HepG2 (cell line): ENCODE results near the gene RINL. TPM values are rescaled to one million over a fixed set of nuclear protein-coding genes. Genes with fewer than 3 reads are reported as not detected.

Experiments used
- ATAD3A ChIP-seq: sonication (generic); formaldehyde crosslinking; IDR thresholded peaks from 2 replicates; pipeline ENCODE4 v1.4.0; 2020; ENCODE audit warnings: missing genetic modification reagents
- BCL3 ChIP-seq: sonication (generic); formaldehyde crosslinking; IDR thresholded peaks from 2 replicates; pipeline ENCODE4 v1.5.1; 2020; ENCODE audit warnings: mild to moderate bottlenecking, missing genetic modification reagents, moderate library complexity
- CENPX ChIP-seq: sonication (generic); formaldehyde crosslinking; IDR thresholded peaks from 2 replicates; pipeline ENCODE4 v1.9.0; 2021; ENCODE audit warnings: mild to moderate bottlenecking, missing genetic modification reagents, moderate library complexity
- ELF1 ChIP-seq: sonication (generic); formaldehyde crosslinking; IDR thresholded peaks from 2 replicates; pipeline ENCODE4 v1.4.0; 2020; ENCODE audit warnings: missing genetic modification reagents
- HCFC1 ChIP-seq: fragments of 150-350 bp; IDR thresholded peaks from 2 replicates; pipeline ENCODE4 v1.6.1; 2014; ENCODE audit warnings: low read depth, low read length
- PPARG ChIP-seq: conservative IDR thresholded peaks from 2 replicates; pipeline ENCODE4 v1.6.1; 2016; ENCODE audit warnings: missing biosample characterization, missing genetic modification reagents
- RELA ChIP-seq: sonication (generic); formaldehyde crosslinking; IDR thresholded peaks from 2 replicates; pipeline ENCODE4 v1.4.0; 2020; ENCODE audit warnings: missing genetic modification reagents
- RFXAP ChIP-seq: sonication (generic); formaldehyde crosslinking; IDR thresholded peaks from 2 replicates; pipeline ENCODE4 v1.4.0; 2020; ENCODE audit warnings: missing genetic modification reagents, borderline replicate concordance
- SAP130 ChIP-seq: IDR thresholded peaks from 2 replicates; pipeline ENCODE4 v1.6.1; 2016; ENCODE audit warnings: low read depth
- SOX6 ChIP-seq, 2 experiments: fragments of 450-650 bp in 1 of 2; sonication (generic) in 1 of 2; formaldehyde crosslinking in 1 of 2; IDR thresholded peaks; 2 replicates each; pipeline versions ENCODE4 v1.4.0 to v1.6.1; 2017 to 2020; ENCODE audit warnings: antibody characterized with exemption in 1 of 2, mild to moderate bottlenecking in 1 of 2, missing genetic modification reagents in 1 of 2
- TARDBP ChIP-seq: sonication (generic); formaldehyde crosslinking; IDR thresholded peaks from 2 replicates; pipeline ENCODE4 v1.8.0; 2022; ENCODE audit warnings: mild to moderate bottlenecking, missing genetic modification reagents
- TCF7L2 ChIP-seq: IDR thresholded peaks from 2 replicates; pipeline ENCODE4 v1.6.1; 2011; ENCODE audit warnings: mild to moderate bottlenecking, low read depth, low read length, moderate library complexity
- TGIF2 ChIP-seq: IDR thresholded peaks from 2 replicates; pipeline ENCODE4 v1.6.1; 2016; ENCODE audit warnings: control low read depth, missing compliant biosample characterization
- XRCC5 ChIP-seq: fragments of 200-400 bp; formaldehyde crosslinking; optimal IDR thresholded peaks from 2 replicates; pipeline ENCODE3; 2017; ENCODE audit warnings: mild to moderate bottlenecking, low read length
- ZNF343 ChIP-seq: sonication (generic); formaldehyde crosslinking; IDR thresholded peaks from 2 replicates; pipeline ENCODE4 v1.4.0; 2020; ENCODE audit warnings: mild to moderate bottlenecking, missing genetic modification reagents
- ZNF589 ChIP-seq: sonication (generic); formaldehyde crosslinking; conservative IDR thresholded peaks from 2 replicates; pipeline ENCODE4 v1.8.0; 2022; ENCODE audit warnings: mild to moderate bottlenecking, moderate library complexity, missing genetic modification reagents
- ZNF646 ChIP-seq: sonication (generic); formaldehyde crosslinking; IDR thresholded peaks from 2 replicates; pipeline ENCODE4 v1.9.0; 2021; ENCODE audit warnings: mild to moderate bottlenecking, missing genetic modification reagents
- ZNF746 ChIP-seq: sonication (generic); formaldehyde crosslinking; IDR thresholded peaks from 2 replicates; pipeline ENCODE4 v1.8.0; 2022; ENCODE audit warnings: mild to moderate bottlenecking, missing genetic modification reagents
- polyA plus RNA-seq, 8 experiments: library from polyadenylated mRNA; depleted of rRNA in 3 of 8; stranded (reverse) in 7 of 8; unstranded in 1 of 8; fragments of >200 nt; fragmentation: Illumina TruSeq in 4 of 8; extraction: Trizol in 4 of 8; gene quantifications; 2 replicates each; pipeline versions ENCODE4 v1.2.1 to v1.2.3, GENCODE V29; 2011 to 2016; ENCODE audit warnings: low read depth in 4 of 8, missing spikeins in 1 of 8, mixed read lengths in 1 of 8; ENCODE audit not compliant: insufficient read depth in 1 of 8
- total RNA-seq, 5 experiments: library from RNA; depleted of rRNA; stranded (reverse); fragments of >200 nt; fragmentation: Illumina TruSeq; extraction: Trizol; gene quantifications; 2 replicates each; pipeline ENCODE4 v1.2.3, GENCODE V29; 2016; ENCODE audit warnings: low read depth in 1 of 5
- TF ChIP-seq, protein P1 (sequence below): sonication (generic); formaldehyde crosslinking; IDR thresholded peaks from 2 replicates; pipeline ENCODE4 v1.4.0; 2020; ENCODE audit warnings: missing genetic modification reagents
- TF ChIP-seq, protein P2 (sequence below): sonication (generic); formaldehyde crosslinking; IDR thresholded peaks from 2 replicates; pipeline ENCODE4 v1.4.0; 2020; ENCODE audit warnings: missing genetic modification reagents, mild to moderate bottlenecking, borderline replicate concordance

Gene RINL
- total and polyA plus RNA-seq, 2 of the 13 experiments (the other 11 are each of a cell fraction or from before 2014, with no cell fraction given) = 11.4 to 18.0 TPM

DNA sequence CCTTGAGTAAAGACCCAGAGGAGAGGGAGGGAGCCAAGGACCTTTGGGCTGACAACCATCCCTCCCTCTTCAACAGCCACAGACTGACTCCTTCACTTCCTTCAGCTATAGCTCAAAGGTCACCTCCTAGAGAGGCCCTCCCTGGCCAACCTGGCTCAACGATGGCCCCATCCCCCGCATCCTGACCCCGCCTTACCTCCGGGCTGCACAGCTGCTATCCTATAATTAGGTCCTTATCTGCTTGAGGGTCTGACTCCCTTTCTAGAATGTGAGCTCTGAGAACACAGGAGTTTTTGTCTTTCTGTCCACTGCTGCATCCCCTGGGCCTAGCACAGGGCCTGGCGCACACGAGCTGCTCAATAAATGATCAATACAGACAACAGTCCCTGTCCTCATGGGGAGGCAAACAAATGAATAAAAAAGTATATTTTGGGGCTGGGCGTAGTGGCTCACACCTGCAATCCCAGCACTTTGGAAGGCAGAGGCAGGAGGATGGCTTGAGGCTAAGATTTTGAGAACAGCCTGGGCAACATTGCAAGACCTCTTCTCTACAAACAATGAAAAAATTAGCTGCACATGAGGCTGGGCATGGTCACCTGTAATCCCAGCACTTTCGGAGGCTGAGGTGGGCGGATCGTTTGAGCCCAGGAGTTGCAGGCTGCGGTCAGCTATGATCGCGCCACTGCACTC is 58.7 kb downstream of the RINL start (continued):
- TF ChIP-seq, protein P1, sequence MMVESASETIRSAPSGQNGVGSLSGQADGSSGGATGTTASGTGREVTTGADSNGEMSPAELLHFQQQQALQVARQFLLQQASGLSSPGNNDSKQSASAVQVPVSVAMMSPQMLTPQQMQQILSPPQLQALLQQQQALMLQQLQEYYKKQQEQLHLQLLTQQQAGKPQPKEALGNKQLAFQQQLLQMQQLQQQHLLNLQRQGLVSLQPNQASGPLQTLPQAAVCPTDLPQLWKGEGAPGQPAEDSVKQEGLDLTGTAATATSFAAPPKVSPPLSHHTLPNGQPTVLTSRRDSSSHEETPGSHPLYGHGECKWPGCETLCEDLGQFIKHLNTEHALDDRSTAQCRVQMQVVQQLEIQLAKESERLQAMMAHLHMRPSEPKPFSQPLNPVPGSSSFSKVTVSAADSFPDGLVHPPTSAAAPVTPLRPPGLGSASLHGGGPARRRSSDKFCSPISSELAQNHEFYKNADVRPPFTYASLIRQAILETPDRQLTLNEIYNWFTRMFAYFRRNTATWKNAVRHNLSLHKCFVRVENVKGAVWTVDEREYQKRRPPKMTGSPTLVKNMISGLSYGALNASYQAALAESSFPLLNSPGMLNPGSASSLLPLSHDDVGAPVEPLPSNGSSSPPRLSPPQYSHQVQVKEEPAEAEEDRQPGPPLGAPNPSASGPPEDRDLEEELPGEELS = 0 out of 2 replicates have a peak, but pooled peaks have one; percentile 43
- 0 out of 2 replicates have a peak, but pooled peaks have one; percentile 19 for TF ChIP-seq ELF1 (CRISPR knock-in tag)
- no peak for TF ChIP-seq CENPX (CRISPR knock-in tag)
- TF ChIP-seq RFXAP (CRISPR knock-in tag) = no peak
- TF ChIP-seq TCF7L2 = no peak
- peak; percentile 71; the same call in 1 of the 2 replicates for TF ChIP-seq ZNF746
- TF ChIP-seq BCL3 (CRISPR knock-in tag) = no peak
- no peak for TF ChIP-seq ZNF646 (CRISPR knock-in tag)
- TF ChIP-seq TARDBP = 0 out of 2 replicates have a peak, but pooled peaks have one; percentile 30
- TF ChIP-seq ZNF589 (CRISPR knock-in tag) = no peak
- no peak for TF ChIP-seq ZNF343 (CRISPR knock-in tag)
- TF ChIP-seq, protein P2, sequence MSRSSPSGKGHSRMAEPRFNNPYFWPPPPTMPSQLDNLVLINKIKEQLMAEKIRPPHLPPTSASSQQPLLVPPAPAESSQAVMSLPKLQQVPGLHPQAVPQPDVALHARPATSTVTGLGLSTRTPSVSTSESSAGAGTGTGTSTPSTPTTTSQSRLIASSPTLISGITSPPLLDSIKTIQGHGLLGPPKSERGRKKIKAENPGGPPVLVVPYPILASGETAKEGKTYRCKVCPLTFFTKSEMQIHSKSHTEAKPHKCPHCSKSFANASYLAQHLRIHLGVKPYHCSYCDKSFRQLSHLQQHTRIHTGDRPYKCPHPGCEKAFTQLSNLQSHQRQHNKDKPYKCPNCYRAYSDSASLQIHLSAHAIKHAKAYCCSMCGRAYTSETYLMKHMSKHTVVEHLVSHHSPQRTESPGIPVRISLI (CRISPR knock-in tag) = no peak
- no peak for TF ChIP-seq TGIF2
- TF ChIP-seq SAP130 (CRISPR knock-in tag) = 0 out of 2 replicates have a peak, but pooled peaks have one; percentile 12
- no peak for TF ChIP-seq RELA
- TF ChIP-seq HCFC1 = no peak
- TF ChIP-seq ATAD3A (CRISPR knock-in tag) = no peak
- no peak for TF ChIP-seq XRCC5
- TF ChIP-seq PPARG = peak; percentile 66; the same call in 1 of the 2 replicates
- TF ChIP-seq SOX6 (IDR thresholded peaks at IDR 0.05) = no peak
- peak; percentile 57 for TF ChIP-seq SOX6 (CRISPR knock-in tag; IDR thresholded peaks at IDR 0.05)
